ENCODE measurements around the gene MYO18A.

MYO18A gene

GRCh38 chr17:29114141-29114540 lies 66.1 kb downstream of the MYO18A start:
- Histone ChIP-seq H3K27me3 (ENCODE audit: low read depth, low read length) (no peaks in the 10 kb centered on the region), H3K9me3 (ENCODE audit: insufficient read depth, low read length) (no peaks in the 10 kb centered on the region)

GRCh38 chr17:29113334-29113733 lies 66.9 kb downstream of the MYO18A start:
- H2AFZ ChIP-seq (ENCODE audit: low read depth, low read length): no peak overlapping the region
- peaks cover 6% of the 10 kb centered on the region for H3K36me3 ChIP-seq (replicated peaks; ENCODE audit: low read depth, low read length)
- no peaks in the 10 kb centered on the region for H3K79me2 ChIP-seq (ENCODE audit: low read length)
- H3K9ac ChIP-seq (ENCODE audit: low read length): no peak overlapping the region
- no peak overlapping the region for H3K4me2 ChIP-seq (ENCODE audit: low read length)
- peaks cover 4% of the 10 kb centered on the region for H4K20me1 ChIP-seq (ENCODE audit: insufficient read depth, low read length)
- no peak overlapping the region for H3K4me3 ChIP-seq (ENCODE audit: low read length)
- peaks cover 3% of the 10 kb centered on the region; the same call in 1 of the 2 replicates for H3K4me1 ChIP-seq (ENCODE audit: low read length)
- H3K27ac ChIP-seq (ENCODE audit: low read length): no peak overlapping the region
- no peaks in the 10 kb centered on the region for H3K9me3 ChIP-seq (ENCODE audit: insufficient read depth, low read length)
- TF ChIP-seq EZH2phosphoT487 (IDR thresholded peaks at IDR 0.05; ENCODE audit: low read depth) (no peak), CTCF (IDR thresholded peaks at IDR 0.05; ENCODE audit: low read depth, low read length) (peak; percentile 25)
- H3K27me3 ChIP-seq (ENCODE audit: low read depth, low read length): no peaks in the 10 kb centered on the region

More at GRCh38 chr17:29114141-29114540, 66.1 kb downstream of the MYO18A start:
- H3K4me3 ChIP-seq (ENCODE audit: low read length): no peak overlapping the region
- peaks cover 9% of the 10 kb centered on the region for H3K36me3 ChIP-seq (replicated peaks; ENCODE audit: low read depth, low read length)
- H3K9ac ChIP-seq (ENCODE audit: low read length): no peak overlapping the region
- no peak overlapping the region for H2AFZ ChIP-seq (ENCODE audit: low read depth, low read length)
- no peak overlapping the region for H3K4me2 ChIP-seq (ENCODE audit: low read length)
- H3K79me2 ChIP-seq (ENCODE audit: low read length): no peaks in the 10 kb centered on the region
- H3K4me1 ChIP-seq (ENCODE audit: low read length): peaks cover 3% of the 10 kb centered on the region; the same call in 1 of the 2 replicates
- H3K27ac ChIP-seq (ENCODE audit: low read length): no peak overlapping the region
- H4K20me1 ChIP-seq (ENCODE audit: insufficient read depth, low read length): peaks cover 4% of the 10 kb centered on the region
- no peak for TF ChIP-seq CTCF (IDR thresholded peaks at IDR 0.05; ENCODE audit: low read depth, low read length)
- TF ChIP-seq EZH2phosphoT487 (IDR thresholded peaks at IDR 0.05; ENCODE audit: low read depth): no peak

- no peaks in the 10 kb centered on the region for H3K27me3 ChIP-seq (ENCODE audit: low read depth, low read length)
- H4K20me1 ChIP-seq (ENCODE audit: insufficient read depth, low read length): peaks cover 4% of the 10 kb centered on the region
- no peak overlapping the region for H2AFZ ChIP-seq (ENCODE audit: low read depth, low read length)
- no peaks in the 10 kb centered on the region for H3K9me3 ChIP-seq (ENCODE audit: insufficient read depth, low read length)
- H3K79me2 ChIP-seq (ENCODE audit: low read length): no peaks in the 10 kb centered on the region
- no peak overlapping the region for H3K9ac ChIP-seq (ENCODE audit: low read length)
- H3K4me1 ChIP-seq (ENCODE audit: low read length): peaks cover 3% of the 10 kb centered on the region; the same call in 1 of the 2 replicates
- H3K36me3 ChIP-seq (replicated peaks; ENCODE audit: low read depth, low read length): peaks cover 6% of the 10 kb centered on the region
- H3K27ac ChIP-seq (ENCODE audit: low read length): no peak overlapping the region
- no peak overlapping the region for H3K4me2 ChIP-seq (ENCODE audit: low read length)
- no peak overlapping the region for H3K4me3 ChIP-seq (ENCODE audit: low read length)
- no peak for TF ChIP-seq EZH2phosphoT487 (IDR thresholded peaks at IDR 0.05; ENCODE audit: low read depth)
- TF ChIP-seq CTCF (IDR thresholded peaks at IDR 0.05; ENCODE audit: low read depth, low read length): no peak
These were observed 67.4 kb downstream of the MYO18A start for GRCh38 chr17:29112771-29113295.

- peaks cover 3% of the 10 kb centered on the region for H4K20me1 ChIP-seq (ENCODE audit: insufficient read depth, low read length)
- H3K4me3 ChIP-seq (ENCODE audit: low read length): no peak overlapping the region
- H3K27ac ChIP-seq (ENCODE audit: low read length): no peak overlapping the region
- no peak for TF ChIP-seq EZH2phosphoT487 (IDR thresholded peaks at IDR 0.05; ENCODE audit: low read depth)
- TF ChIP-seq CTCF (IDR thresholded peaks at IDR 0.05; ENCODE audit: low read depth, low read length): peak; percentile 83
- no peak overlapping the region for H3K4me2 ChIP-seq (ENCODE audit: low read length)
- H2AFZ ChIP-seq (ENCODE audit: low read depth, low read length): no peak overlapping the region
- no peaks in the 10 kb centered on the region for H3K79me2 ChIP-seq (ENCODE audit: low read length)
- peaks cover 3% of the 10 kb centered on the region; the same call in 1 of the 2 replicates for H3K4me1 ChIP-seq (ENCODE audit: low read length)
- peaks cover 6% of the 10 kb centered on the region for H3K36me3 ChIP-seq (replicated peaks; ENCODE audit: low read depth, low read length)
- no peaks in the 10 kb centered on the region for H3K9me3 ChIP-seq (ENCODE audit: insufficient read depth, low read length)
- no peaks in the 10 kb centered on the region for H3K27me3 ChIP-seq (ENCODE audit: low read depth, low read length)
- no peak overlapping the region for H3K9ac ChIP-seq (ENCODE audit: low read length)
These were observed 68.2 kb downstream of the MYO18A start for GRCh38 chr17:29111816-29112499.
